SK-N-MC (cell line): ENCODE data around the gene PLAU.

ENCODE experiments used
- EZH2 ChIP-seq: fragments of 200-600 bp; sonication (generic); IDR thresholded peaks from one replicate; pipeline ENCODE4 v1.6.1; 2017; ENCODE audit warnings: antibody characterized with exemption
- POLR2AphosphoS5 ChIP-seq: IDR thresholded peaks from 2 replicates; pipeline ENCODE4 v1.6.1; 2012; ENCODE audit warnings: mild to moderate bottlenecking, low read depth, low read length, borderline replicate concordance

GRCh38 chr10:73877533-73878160, 33.3 kb upstream of the PLAU start:
- TF ChIP-seq POLR2AphosphoS5 (no peak), EZH2 (no peak)
